ENCODE data around the gene CHRNG.

The CHRNG gene

GRCh38 chr2:232523682-232524597 is 15.6 kb upstream of the CHRNG start:
- H3K27ac ChIP-seq = no peak overlapping the region
- TF ChIP-seq CTCF (conservative IDR thresholded peaks at IDR 0.05) = peak; percentile 44

- H3K27ac ChIP-seq = no peak overlapping the region
- TF ChIP-seq CTCF (conservative IDR thresholded peaks at IDR 0.05) = no peak
Observed at GRCh38 chr2:232524771-232525170, 14.7 kb upstream of the CHRNG start.

- no peak for TF ChIP-seq CTCF (conservative IDR thresholded peaks at IDR 0.05)
Observed at GRCh38 chr2:232525199-232525598, 14.3 kb upstream of the CHRNG start.

GRCh38 chr2:232525791-232526371 is 13.6 kb upstream of the CHRNG start, which contains the start of gene CHRND:
CHRND (plus strand) TSS chr2:232526160; CDS start chr2:232526216, 56 bp downstream.
- no peak for TF ChIP-seq CTCF (conservative IDR thresholded peaks at IDR 0.05)
- H3K27ac ChIP-seq = no peak within 1 kb of the TSS

More at GRCh38 chr2:232525199-232525598, 14.3 kb upstream of the CHRNG start:
- H3K27ac ChIP-seq = no peak overlapping the region

- H3K27ac ChIP-seq = no peak overlapping the region
- TF ChIP-seq CTCF (conservative IDR thresholded peaks at IDR 0.05) = no peak
Observed at GRCh38 chr2:232526372-232526941, 13.0 kb upstream of the CHRNG start.

GRCh38 chr2:232527905-232528470 is 11.5 kb upstream of the CHRNG start:
- no peak overlapping the region for H3K27ac ChIP-seq
- no peak for TF ChIP-seq CTCF (conservative IDR thresholded peaks at IDR 0.05)
